DND-41 (cell line): ENCODE results near the gene BIRC3.

Experiments
- ATAC-seq: fragments of 200-7000 bp; cut with Tn5 transposase; 3 replicates; pipeline ENCODE4 v1.9.1; 2021; ENCODE audit warnings: low read depth; ENCODE audit not compliant: insufficient read depth
- DNase-seq: peaks from one replicate; pipeline ENCODE4 v3.0.0-alpha.2; 2020
- H2AFZ ChIP-seq: 2 replicates; pipeline ENCODE4 v1.6.0; 2012; ENCODE audit warnings: low read depth, low read length
- H3K27ac ChIP-seq: 2 replicates; pipeline ENCODE4 v1.5.1; 2012; ENCODE audit warnings: low read length, inconsistent platforms
- H3K27me3 ChIP-seq: fragments of 200-600 bp; sonication (generic); 2 replicates; pipeline ENCODE4 v1.6.0; 2012; ENCODE audit warnings: low read length, mild to moderate bottlenecking, inconsistent platforms; ENCODE audit not compliant: insufficient read depth, poor library complexity
- H3K36me3 ChIP-seq: 2 replicates; pipeline ENCODE4 v1.5.1; 2012; ENCODE audit warnings: low read length, inconsistent platforms; ENCODE audit not compliant: insufficient read depth
- H3K4me1 ChIP-seq: 2 replicates; pipeline ENCODE4 v1.5.1; 2012; ENCODE audit warnings: mild to moderate bottlenecking, low read length; ENCODE audit not compliant: insufficient read depth
- H3K4me2 ChIP-seq: 2 replicates; pipeline ENCODE4 v1.6.0; 2012; ENCODE audit warnings: mild to moderate bottlenecking, moderate library complexity, low read length, inconsistent platforms; ENCODE audit not compliant: insufficient read depth
- H3K4me3 ChIP-seq, 2 experiments: fragments of 200-600 bp in 1 of 2; shearing (Covaris generic) in 1 of 2; 2 replicates each; pipeline ENCODE4 v1.5.1; 2012 to 2016; ENCODE audit warnings: inconsistent platforms in 2 of 2, low read length in 2 of 2, mild to moderate bottlenecking in 2 of 2, low read depth in 1 of 2, moderate library complexity in 1 of 2
- H3K79me2 ChIP-seq: 2 replicates; pipeline ENCODE4 v1.6.0; 2012; ENCODE audit warnings: low read length, inconsistent platforms; ENCODE audit not compliant: insufficient read depth
- H3K9ac ChIP-seq: 2 replicates; pipeline ENCODE4 v1.6.0; 2012; ENCODE audit warnings: low read depth, mild to moderate bottlenecking, inconsistent platforms, low read length, moderate library complexity
- H3K9me3 ChIP-seq: 2 replicates; pipeline ENCODE4 v1.5.1; 2012; ENCODE audit warnings: low read length, moderate library complexity, mild to moderate bottlenecking, inconsistent platforms; ENCODE audit not compliant: insufficient read depth, severe bottlenecking
- H4K20me1 ChIP-seq: 2 replicates; pipeline ENCODE4 v1.6.0; 2012; ENCODE audit warnings: low read length; ENCODE audit not compliant: insufficient read depth
- CTCF ChIP-seq: IDR thresholded peaks from 2 replicates; pipeline ENCODE4 v1.5.1; 2012; ENCODE audit warnings: borderline replicate concordance, low read length, moderate library complexity, mild to moderate bottlenecking; ENCODE audit not compliant: poor library complexity, severe bottlenecking; ENCODE audit errors: extremely low read depth
- EZH2 ChIP-seq: IDR thresholded peaks from 3 replicates; pipeline ENCODE4 v1.6.1; 2012; ENCODE audit warnings: borderline replicate concordance, low read depth, mild to moderate bottlenecking, moderate library complexity, low read length, inconsistent platforms; ENCODE audit not compliant: severe bottlenecking

The BIRC3 gene

GRCh38 chr11:102268985-102269470 is 48.3 kb upstream of the BIRC3 start:
- H3K9ac ChIP-seq: no peak overlapping the region
- no peak overlapping the region for H3K4me3 ChIP-seq
- H2AFZ ChIP-seq: no peak overlapping the region
- H3K9me3 ChIP-seq: no peaks in the 10 kb centered on the region
- H3K4me2 ChIP-seq: no peak overlapping the region
- H3K79me2 ChIP-seq: no peaks in the 10 kb centered on the region
- no peak for TF ChIP-seq CTCF
- TF ChIP-seq EZH2: no peak
- ATAC-seq: no peak
- H3K27me3 ChIP-seq: peaks cover 19% of the 10 kb centered on the region
- DNase-seq: no peak
- no peaks in the 10 kb centered on the region for H3K4me1 ChIP-seq
- H3K27ac ChIP-seq: no peak overlapping the region
- no peaks in the 10 kb centered on the region for H3K36me3 ChIP-seq
- no peaks in the 10 kb centered on the region for H4K20me1 ChIP-seq

- no peak overlapping the region for H3K27ac ChIP-seq
Measured at GRCh38 chr11:102269927-102270326, 47.4 kb upstream of the BIRC3 start.

DNA sequence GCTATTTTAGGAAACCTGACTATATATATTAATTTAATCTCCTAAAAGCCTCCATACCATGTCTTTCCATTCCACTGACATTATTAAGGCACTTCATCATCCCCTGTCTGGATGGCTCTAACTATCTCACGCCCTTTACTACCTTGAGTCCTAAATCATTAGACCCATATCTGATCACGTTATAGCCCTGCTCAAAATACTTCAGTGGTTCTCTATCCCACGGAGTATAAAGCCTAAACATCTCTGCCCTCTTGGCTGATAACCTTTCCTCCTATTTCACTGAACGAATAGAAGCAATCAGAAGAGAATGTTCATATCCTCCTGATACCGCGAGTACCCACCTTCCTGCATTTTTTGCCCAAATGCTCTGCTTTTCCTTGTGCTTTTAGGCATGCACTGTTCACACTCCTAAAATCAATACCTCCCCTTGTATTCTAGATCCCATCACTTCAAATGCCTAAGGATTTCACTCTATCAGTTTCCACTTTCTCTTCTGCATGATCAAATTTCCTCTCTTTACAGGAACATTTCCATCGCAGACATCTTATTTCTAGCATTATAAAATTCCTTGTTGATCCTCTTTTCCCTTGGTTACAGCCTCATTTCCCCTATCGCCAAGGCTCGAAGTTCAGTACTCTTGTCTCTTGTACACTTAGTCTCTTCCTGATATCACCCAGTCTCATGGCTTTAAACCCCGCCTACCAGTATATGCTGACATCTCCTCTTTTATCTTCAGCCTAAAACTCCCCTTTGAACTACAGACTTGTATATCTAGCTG is 45.0 kb upstream of the BIRC3 start:
- Histone ChIP-seq H3K4me2 (no peak overlapping the region), H3K4me3 (no peak overlapping the region), H3K36me3 (no peaks in the 10 kb centered on the region), H3K27ac (no peak overlapping the region), H4K20me1 (no peaks in the 10 kb centered on the region), H2AFZ (no peak overlapping the region), H3K79me2 (no peaks in the 10 kb centered on the region), H3K9ac (no peak overlapping the region), H3K27me3 (peaks cover 19% of the 10 kb centered on the region), H3K9me3 (no peaks in the 10 kb centered on the region), H3K4me1 (no peaks in the 10 kb centered on the region)
- peak; percentile 58; the same call in 1 of the 3 replicates for ATAC-seq
- no peak for DNase-seq
- TF ChIP-seq CTCF (no peak), EZH2 (no peak)

More at GRCh38 chr11:102269927-102270326, 47.4 kb upstream of the BIRC3 start:
- H3K4me2 ChIP-seq: no peak overlapping the region
- ATAC-seq (no peak), DNase-seq (no peak)
- no peak overlapping the region for H2AFZ ChIP-seq
- H3K9me3 ChIP-seq: no peaks in the 10 kb centered on the region
- H3K9ac ChIP-seq: no peak overlapping the region
- no peaks in the 10 kb centered on the region for H4K20me1 ChIP-seq
- H3K4me3 ChIP-seq: no peak overlapping the region
- peaks cover 19% of the 10 kb centered on the region for H3K27me3 ChIP-seq
- H3K4me1 ChIP-seq: no peaks in the 10 kb centered on the region
- no peak for TF ChIP-seq CTCF
- TF ChIP-seq EZH2: no peak
- no peaks in the 10 kb centered on the region for H3K79me2 ChIP-seq
- no peaks in the 10 kb centered on the region for H3K36me3 ChIP-seq
